Measurements from ENCODE around the gene CLDN4.
"Not testable (repeated sequence)": the region's sequence is repeated elsewhere in the genome, so short reads cannot be mapped to it uniquely, and the experiment has no call there.

DNA sequence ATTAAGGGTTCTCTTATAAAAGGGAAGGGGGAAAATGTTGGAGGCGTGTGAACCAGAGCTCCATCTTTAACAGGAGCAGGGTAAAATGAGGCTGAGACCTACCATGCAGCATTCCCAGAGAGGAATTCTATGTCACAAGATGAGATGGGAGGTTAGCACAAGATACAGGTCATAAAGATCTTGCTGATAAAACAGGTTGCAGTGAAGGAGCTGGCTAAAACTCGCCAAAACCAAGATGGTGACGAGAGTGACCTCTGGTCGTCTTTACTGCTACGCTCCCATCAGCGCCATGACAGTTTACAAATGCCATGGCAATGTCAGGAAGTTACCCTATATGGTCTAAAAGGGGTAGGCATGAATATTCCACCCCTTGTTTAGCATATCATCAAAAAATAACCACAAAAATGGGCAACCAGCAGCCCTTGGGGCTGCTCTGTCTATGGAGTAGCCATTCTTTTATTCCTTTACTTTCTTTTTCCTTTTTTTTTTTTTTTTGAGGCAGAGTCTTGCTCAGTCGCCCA is 39.6 kb upstream of the CLDN4 start:
- TF ChIP-seq, protein P1, sequence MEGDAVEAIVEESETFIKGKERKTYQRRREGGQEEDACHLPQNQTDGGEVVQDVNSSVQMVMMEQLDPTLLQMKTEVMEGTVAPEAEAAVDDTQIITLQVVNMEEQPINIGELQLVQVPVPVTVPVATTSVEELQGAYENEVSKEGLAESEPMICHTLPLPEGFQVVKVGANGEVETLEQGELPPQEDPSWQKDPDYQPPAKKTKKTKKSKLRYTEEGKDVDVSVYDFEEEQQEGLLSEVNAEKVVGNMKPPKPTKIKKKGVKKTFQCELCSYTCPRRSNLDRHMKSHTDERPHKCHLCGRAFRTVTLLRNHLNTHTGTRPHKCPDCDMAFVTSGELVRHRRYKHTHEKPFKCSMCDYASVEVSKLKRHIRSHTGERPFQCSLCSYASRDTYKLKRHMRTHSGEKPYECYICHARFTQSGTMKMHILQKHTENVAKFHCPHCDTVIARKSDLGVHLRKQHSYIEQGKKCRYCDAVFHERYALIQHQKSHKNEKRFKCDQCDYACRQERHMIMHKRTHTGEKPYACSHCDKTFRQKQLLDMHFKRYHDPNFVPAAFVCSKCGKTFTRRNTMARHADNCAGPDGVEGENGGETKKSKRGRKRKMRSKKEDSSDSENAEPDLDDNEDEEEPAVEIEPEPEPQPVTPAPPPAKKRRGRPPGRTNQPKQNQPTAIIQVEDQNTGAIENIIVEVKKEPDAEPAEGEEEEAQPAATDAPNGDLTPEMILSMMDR (IDR thresholded peaks at IDR 0.05; ENCODE audit: low read depth, low read length, poor library complexity, severe bottlenecking): not testable (repeated sequence)
- TF ChIP-seq EZH2phosphoT487 (IDR thresholded peaks at IDR 0.05; ENCODE audit: borderline replicate concordance, low read length): not testable (repeated sequence)

Measured in DOHH2 (cell line).